ENCODE data around the gene CHSY1.
A peak's percentile ranks its signal among the peaks of the same experiment; 100 is the strongest.

The CHSY1 gene

DNA sequence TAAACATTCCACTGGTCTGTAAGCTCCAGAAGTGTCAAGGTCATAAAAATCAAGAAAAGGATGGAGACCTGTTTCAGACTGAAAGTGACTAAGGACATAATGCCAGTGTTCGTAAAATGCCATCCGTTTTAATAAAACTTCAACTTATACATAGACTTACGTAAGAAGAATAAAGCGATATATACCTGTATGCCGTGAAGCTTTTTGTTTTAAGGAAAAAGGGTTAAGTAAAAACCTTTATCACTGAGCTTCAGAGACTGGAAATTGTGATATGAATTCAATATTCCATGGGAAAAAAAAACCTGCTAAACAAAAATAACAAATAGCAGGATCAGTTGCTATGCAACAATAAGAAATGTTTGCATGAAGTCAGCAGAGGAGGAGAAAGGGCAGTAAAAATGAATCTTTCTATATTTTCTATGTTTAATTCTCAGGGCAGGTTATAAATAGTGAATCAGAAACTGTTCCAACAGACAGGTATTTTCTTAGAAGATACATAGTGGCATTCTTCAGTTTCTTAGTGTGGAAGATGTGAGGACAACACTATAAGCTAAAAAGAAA, 42.5 kb downstream of the CHSY1 start:
- DNase-seq (ENCODE audit: low read depth): no peak

DNA sequence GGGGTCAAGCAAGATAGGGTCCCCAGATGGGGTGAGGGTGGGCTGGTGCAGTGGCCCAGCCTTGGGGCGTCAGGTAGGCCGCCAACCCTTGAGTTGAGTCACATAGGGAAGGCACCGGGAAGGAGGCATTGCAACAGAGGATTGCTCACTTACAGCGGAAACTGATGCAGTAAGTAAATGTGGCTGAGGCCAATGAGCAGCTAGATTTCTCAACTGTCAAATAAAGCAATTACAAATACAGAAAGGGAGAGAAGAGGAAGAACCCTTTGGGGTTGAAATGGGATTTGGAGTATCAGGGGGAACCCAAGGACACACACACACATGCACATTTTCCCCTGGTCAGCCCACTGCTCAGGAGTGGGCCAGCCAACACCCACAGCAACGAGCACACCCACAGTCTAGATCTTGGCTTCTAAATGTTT, 44.0 kb downstream of the CHSY1 start:
- no peak for DNase-seq (ENCODE audit: low read depth)

DNA sequence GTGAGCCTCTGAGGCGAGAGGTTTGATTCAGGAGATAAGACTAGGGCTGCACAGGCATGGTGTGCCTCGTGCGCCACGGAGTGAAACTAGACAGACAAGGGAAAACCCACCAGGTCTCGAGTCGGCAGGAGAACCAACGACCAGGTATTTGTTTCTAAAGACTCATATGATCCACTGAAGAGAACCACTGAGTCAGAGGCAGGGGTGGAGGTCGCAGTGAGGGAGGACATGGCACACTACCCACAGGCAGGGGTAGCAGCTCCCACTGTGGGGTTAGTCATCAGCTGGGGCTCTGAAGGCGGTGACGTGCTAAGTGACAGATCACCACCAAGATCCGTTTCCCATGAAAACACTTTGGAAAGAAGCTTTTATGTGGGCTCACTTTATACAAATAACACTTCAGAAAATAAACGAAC, 45.7 kb downstream of the CHSY1 start:
- DNase-seq (ENCODE audit: low read depth): peak; percentile 64

DNA sequence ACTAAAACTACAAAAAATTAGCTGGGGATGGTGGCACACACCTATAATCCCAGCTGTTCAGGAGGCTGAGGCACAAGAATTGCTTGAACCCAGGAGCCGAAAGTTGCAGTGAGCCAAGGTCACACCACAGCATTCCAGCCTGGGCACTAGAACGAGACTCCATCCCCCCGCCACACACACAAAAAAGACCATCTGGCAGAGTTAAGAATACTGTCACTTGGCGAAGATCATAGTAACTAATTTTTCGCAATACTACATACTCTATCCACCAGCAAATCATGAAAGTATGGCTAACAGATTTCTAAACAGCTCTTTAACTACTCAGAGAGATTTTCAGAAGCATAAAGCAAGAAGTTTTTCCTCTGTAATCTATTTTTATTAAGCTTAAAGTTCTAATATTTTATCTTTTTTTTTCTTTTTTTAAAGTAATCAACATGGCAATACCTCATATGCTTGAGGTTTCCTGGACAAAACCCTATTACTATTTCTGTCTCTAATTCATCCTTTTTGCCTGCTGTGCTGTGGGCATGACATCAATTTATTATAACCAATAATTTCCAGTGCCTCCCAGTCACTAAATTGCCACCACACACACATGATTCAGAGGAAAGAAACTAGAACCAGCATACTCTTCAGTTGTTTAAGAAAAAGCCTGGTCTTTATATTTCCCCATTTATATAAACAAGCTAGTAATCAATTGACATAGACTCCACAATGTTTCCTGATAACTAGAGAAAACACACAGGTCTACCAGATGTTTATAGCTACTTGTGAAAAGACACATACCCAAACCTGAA, 46.9 kb downstream of the CHSY1 start:
- DNase-seq (ENCODE audit: low read depth): no peak

DNA sequence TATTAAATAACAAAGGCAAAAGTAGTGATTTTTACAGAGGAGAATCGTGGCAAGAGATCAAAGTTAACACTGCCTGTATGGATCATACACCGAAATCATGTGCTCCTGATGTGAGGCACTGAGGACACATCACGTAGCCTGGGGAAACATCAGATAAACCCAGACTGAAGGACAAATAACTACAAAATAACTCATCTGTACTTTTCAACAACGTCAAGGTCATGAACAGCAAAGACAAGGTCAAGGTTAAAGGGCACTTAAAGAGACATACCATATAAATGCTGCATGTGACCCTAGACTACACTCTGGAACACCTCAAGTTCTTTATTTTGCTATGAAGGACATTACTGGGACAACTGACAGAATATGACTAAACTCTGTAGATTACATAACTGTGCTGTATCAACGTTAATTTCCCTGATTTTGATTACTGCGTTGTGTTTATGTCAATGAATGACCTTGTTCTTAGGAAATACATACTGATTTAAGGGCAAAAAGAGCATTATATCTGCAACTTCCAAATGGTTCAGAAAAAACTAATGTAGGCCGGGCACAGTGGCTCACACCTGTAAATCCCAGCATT, 48.1 kb downstream of the CHSY1 start:
- DNase-seq (ENCODE audit: low read depth): no peak

DNA sequence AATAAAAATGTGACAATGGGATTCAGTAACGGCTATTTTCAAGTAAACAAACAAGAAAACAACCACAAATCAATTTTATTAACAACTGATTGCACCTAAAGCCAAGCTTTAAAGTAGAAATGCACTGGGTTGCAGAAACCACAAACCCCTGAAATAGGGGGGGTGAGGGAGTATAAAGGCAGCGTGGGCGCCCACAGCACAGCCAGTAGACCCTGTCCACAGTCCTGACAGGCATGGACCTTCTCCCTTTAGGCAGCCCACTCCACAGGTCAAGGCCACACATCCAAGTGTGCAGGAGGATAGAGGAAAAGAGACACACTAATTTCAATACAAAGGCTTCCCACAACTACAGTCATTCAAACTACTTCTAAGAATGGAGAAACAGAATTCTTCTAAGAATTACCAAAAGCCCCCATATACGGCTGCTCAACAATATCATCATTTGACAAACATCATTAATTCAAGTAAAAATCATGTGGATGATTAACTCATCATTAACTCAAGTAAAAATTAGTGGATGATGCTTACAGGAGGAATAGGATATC, 48.7 kb downstream of the CHSY1 start:
- no peak for DNase-seq (ENCODE audit: low read depth)

DNA sequence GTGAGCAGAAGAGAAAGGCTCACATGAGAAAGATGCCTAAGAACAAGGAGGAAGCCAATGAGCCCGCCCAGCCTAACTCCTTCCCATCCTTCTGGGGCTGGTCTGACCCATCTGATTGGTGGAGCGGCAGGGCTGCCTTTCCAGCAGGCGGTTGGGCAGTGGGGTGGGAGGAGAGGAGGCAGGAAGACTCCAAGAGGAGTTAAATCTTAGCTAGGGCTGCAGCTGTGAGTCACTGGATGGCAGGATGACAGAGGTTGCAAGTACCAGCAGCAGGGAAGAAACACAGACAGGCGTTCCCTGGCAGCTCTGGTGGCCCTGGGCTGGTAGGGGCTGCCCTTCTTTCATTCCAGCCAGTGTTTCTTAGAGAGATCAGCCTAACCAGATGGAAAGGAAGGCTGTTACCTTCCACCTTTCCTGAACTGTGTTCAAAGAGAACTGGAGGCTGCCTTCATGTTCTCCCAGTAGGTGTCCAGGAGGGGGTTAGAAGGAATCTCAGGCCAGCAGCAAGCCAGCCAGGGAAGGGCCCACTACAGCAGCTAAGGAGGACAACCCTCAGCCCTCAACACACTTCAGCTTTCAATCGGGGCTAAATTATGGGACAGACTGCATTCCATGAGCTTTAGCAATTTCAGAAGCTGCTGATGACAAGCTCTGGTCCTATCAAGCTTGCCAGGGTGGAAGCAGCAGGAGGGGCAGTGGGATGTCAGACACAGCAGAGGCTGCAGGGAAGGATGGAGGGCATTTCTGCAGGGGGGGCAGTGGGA, 50.3 kb downstream of the CHSY1 start:
- DNase-seq (ENCODE audit: low read depth): no peak

DNA sequence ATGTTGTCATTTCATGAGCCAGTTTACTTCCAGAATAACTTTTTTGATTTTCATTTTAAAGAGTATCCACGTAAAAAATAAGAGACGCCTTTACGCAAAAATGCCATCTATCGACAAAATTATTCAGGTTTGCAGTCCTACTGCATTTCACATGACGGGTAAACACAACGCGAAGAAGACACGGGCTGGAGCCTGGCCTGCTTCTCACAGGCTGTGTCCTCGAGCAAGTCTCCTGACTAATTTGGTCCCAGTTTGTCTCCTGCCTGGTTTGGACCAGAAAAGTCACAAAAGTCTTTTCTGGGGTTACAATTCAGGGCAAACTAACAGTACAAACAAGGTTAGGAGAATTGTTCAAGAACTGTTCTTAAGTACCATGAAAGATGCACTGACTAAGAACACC, 51.7 kb downstream of the CHSY1 start:
- DNase-seq (ENCODE audit: low read depth): no peak

DNA sequence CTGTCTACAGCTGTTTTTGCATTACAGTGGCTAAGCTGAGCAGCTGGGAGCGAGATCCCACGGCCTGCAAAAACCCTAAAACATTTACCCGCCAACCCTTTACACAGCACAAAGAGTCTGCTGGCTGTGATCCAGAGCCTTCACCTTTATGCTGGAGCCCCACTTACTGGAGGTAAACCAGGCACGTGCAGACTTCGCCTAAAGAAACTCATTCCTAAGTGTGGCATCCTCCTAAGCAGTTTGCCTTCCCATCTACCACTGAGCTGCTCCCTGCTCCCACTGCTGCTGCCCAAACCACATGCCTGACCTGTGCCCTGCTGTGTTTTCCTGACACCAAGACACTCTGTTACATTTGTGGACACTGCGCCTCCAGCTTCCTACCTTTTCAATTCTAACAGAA, 53.0 kb downstream of the CHSY1 start:
- no peak for DNase-seq (ENCODE audit: low read depth)

DNA sequence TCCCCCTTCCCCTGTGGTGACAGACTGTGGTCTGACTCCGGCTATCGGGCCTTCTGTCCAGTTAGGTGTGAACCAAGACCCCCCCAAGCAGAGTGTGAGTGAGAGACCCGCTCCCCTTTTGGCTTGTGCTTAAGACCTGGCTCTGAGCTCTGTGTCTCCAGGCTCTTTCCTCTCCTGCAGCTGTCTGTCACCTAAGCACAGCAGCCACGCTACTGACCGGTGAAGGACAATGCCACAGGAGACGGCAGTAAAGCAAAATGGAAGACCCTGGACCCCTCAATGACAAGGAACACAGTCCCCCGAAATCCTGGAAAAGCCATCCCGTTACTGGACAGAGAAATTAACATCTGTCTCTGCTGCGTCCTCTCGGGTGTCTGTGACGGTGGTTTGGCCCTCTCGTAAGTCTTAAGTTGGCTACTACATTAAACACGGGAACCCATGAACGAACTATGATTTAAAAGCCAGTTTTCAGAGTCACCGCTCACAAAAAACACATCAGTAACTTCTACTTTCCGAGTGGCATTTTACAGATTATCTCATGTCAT, 53.7 kb downstream of the CHSY1 start:
- DNase-seq (ENCODE audit: low read depth): no peak

DNA sequence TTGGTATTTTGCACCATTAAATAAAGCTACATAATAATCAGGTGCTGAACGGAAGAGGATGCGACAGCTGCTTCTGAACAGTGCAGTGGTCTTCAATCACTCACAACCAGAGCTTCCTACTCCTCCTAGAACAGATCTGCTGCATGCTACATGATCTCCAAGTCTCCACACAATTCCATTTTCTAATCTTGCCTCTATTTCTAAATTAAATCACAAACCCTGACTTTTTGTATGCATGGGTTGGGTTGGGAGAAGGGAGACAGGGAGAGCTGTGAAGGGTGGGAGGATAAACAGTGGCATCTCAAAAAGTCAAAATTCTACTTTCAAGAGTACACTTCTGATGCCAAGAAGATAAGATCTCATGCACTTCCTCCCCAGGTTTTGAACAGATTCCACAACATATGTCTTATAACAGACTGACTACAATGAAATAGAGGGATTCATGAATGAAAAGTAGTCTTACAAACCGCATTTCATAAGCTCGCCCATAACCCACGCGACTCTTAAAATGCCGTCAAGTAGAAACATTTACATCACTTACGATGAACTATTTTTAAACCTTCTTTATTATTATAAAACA, 57.2 kb downstream of the CHSY1 start:
- no peak for DNase-seq (ENCODE audit: low read depth)

DNA sequence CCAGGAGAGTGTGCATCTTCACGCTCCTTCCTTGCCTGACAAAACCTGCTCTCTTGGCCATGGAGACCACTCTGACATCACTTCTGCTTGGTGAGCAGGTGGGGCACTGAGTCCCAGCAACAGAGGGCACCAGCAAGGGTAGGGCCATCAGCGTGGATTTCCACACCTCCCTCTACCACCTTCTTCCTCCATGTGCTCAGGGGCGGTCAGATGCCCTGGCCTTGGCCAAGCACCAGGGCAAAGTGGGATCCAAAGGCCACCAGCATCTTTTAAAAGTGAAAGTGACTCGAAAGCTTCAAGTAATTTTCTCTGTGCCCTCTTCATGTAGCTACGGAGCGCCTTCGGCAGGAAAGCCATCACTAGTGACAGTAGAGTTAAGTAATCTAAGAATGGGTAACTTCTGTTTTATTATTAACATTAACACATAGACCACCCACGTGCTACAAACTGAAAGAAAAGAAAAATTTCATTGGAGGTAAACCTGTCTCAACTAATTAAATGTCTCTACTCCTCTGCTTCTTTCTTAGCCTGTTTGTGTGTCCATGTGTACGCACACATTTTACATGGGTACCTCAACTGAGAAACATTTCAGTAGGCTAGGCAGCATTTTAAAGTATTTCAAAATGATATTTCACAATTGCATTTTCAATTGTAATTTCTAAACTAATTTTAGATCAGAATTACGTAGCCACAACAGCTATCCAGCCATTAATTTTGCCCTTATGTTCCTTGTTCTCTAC, 57.9 kb downstream of the CHSY1 start:
- no peak for DNase-seq (ENCODE audit: low read depth)

DNA sequence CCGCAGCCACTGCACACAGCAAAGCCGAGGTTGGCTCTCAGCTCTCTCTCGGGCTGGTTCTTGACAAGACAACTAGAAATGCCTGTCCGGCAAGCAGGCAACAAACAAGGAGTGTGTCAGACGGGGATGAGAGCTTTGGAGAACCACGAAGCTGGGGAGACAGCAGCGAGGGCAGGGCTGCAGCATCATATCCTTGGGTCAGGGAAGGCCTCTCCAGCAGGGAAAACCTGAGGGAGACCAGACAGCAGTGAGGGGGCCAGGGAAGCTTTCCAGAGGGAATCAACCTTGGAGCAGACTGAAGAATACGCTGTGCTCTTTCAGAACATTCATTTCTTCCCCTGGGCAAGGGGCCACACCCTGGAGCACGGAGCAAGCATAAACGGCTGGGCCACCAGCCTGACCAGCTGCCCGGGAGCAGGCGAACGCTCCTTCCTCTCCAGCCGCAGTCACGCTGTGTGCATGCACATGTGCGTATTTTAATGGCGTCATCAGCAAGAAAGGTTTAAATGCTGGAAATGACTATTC, 58.7 kb downstream of the CHSY1 start:
- no peak for DNase-seq (ENCODE audit: low read depth)

DNA sequence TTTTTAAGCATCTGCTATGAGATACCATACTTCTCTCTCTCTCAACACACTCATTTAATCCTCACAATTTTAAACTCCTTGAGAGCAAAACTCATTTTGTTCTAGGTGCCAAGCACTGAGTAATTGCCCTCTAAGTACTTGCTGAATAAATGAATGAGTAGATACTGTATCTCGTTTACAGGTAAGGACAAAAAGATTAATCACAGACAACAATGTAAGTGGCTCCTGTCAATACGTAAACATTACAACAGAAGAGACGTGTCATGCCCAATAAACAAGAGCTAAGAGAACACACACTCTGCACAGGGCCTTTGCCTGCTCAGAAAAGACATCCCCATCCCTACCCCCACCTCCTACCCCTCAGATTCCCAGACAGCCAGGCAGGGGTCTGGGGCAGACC, 59.8 kb downstream of the CHSY1 start:
- DNase-seq (ENCODE audit: low read depth): no peak

DNA sequence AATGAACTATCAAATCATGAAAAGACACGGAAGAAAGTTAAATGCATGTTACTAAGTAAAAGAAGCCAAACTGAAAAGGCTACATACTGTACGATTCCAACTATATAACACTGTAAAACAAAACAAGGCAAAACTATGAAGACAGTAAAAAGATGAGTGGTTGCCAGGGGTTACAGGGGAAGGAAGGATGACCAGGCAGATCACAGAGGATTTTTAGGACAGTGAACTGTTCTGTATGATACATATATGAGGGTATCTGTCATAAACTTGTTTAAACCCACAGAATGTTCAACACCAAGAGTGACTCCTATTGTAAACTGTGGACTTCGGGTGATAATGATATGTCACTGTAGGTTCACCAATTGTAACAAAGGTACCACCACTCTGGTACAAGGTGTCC, 60.6 kb downstream of the CHSY1 start:
- no peak for DNase-seq (ENCODE audit: low read depth)

DNA sequence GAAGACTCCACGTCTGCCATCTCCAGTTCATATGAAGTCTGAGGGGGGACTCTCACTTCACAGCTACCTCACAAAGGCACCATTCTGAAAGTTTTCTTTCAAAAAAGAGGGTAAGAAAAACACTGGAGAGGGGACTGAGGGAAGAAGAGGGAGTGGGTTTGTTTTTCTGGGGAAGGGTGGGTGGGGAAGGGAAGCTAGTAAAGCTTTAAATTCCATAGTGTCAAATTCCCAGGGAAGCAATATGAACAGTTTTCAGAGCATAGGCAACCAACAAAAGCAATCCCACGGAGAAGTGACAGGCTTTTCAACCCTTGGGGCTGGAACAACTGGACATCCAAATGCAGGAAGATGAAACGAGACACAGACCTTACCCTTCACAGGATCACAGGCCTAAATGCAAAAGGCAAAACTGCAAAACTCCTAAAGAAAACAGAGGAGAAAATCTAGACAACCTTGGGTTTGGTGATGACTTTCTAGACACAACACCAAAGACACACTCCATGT, 61.7 kb downstream of the CHSY1 start:
- DNase-seq (ENCODE audit: low read depth): no peak

DNA sequence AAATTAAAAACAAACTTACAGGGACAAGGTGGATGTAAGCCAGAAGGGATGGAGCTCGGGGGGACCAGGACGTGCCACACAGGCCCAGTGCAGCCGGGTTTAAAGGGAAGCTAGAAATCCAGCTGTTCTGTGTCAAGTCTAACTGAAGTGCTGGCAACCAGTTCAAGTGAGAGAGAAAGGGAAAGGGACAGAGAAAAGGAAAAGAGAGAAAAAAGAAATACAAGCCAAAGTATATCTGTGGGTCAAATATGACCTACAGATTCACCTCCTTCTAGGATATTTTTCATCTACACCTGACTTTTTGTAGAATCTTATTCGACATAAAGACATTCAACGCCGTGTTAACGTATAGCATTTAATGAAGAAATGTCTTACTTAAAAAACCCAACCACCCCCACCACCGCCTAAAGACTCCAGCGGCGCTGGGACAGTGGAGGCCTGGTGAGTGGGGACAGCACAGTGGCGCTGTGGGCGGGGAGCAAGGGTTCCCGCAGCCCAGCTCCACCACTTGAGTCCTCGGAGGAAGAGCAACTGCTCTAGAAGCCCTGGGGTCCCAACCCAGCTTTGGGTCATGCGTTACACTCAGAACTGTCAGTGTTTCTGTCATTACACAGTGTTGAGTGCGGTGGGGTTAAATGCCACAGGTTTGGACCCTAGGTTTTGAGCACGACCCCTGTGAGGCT, 62.3 kb downstream of the CHSY1 start:
- no peak for DNase-seq (ENCODE audit: low read depth)

DNA sequence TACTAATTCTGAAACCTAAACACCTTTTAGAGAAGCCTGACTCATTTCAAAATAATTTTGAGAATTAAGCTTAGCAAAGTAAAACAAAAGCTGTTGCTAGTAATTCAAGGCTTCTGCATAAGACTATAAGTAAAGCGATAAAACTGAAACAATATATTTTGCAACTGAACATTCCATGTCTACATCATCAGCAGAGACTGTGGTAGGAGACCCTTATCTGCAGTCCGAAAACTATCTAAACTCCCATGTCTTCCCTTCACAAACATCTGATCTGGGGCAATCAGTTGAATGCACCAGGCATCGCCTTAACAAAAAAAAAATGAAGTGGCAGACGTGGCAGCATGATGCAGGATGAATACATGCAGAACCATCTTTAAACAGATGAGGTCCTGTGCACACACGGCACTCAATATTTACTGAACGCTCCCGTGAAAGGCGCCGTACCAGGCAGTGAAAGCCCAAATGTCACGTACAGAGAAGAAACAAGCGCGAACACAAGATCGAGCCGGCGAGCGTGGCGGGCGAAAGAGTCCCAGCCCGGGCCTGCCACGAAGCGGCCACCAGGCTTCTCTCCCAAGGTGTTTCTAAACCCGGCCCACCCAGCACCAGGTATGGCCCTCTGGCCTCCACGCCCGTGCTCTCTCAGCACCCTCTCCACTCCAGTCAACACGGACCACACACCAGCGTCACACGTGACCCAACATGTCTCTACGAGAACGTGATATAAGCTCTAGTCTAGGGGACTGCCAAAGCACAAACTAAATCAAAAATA, 63.0 kb downstream of the CHSY1 start:
- DNase-seq (ENCODE audit: low read depth): no peak

Data from stimulated activated CD8-positive, alpha-beta memory T cell treated with anti-CD3 and anti-CD28 coated beads, Interleukin-12 subunit alpha, Interleukin-12 subunit beta, amount 100 ng/mL, for 4 hours (primary cell).